GM21515 (cell line): Measurements from ENCODE around the gene NDEL1.
"Not testable (repeated sequence)": the region's sequence is repeated elsewhere in the genome, so short reads cannot be mapped to it uniquely, and the experiment has no call there.

ENCODE experiments used
- ATAC-seq: cut with Tn5 transposase; IDR thresholded peaks from one replicate; pipeline ENCODE4 v1.9.1; 2021; ENCODE audit not compliant: unreplicated experiment

The NDEL1 gene, protein sequence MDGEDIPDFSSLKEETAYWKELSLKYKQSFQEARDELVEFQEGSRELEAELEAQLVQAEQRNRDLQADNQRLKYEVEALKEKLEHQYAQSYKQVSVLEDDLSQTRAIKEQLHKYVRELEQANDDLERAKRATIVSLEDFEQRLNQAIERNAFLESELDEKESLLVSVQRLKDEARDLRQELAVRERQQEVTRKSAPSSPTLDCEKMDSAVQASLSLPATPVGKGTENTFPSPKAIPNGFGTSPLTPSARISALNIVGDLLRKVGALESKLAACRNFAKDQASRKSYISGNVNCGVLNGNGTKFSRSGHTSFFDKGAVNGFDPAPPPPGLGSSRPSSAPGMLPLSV

DNA sequence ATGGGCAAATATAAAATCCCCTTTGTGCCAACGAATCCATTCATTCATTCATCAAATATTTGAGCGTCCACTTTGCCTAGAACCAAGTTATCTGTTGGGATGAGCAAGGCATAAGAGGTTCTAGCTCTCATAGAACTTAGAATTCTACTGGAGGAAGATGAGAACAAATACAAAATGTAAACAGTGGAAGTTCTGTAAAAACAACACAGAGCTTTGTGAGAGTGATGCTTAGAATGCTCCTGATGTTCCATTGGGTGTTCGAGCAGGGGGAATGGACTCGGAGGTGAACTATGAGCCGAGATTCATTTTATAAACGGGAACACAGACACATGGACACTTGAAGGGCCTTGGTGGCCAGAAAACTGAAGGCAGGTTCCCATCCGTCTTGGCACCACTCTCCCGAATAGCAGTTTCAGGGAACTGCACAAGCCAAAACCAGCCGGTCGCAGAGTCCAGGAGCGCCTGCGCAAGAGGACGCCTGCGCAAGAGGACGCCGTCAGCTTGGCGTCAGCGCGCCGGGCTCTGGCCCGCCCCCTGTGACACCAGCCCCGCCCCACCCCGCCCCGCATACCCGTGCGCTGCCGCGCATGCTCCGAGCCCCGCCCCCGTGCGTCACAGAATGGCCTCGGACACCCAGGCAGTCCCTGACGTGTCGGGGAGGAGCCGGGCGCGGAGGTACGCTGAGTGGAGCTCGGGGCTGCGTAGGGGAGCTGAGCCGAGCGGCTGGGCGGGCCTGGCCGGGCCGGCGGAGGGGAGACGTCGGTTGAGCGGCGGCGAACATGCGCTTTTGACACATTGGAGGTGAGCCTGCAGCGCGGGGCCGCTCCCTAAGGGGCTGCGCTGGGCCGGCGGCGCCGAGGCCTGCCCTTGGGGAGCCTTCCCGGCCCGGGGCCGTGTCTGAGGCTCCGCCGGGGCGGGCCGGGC, at the start of gene NDEL1:
Gene NDEL1 (plus strand): TSS at position 640 of the 924 bp plus-strand sequence. CDS start 8,388 bp downstream, outside the sequence.
- peak; percentile 92 for ATAC-seq

DNA sequence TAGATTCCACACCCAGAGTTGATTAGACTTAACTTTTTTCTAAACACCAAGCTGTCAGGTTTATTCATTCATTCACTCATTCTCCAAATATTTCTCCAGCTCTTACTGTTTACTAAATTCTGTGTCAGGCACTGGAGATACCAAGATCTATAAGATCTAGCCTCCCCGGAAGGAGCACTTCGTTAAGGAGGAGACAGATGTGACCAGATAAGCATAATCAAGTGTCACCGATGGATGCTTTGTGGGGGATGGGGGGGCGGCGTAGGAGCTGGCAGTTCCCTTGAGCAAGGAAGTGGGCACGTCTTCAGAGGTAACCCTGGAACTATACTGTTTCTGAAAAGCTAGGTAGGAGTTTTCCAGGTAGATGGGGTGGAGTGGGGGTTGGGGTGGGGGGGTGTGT, 48.8 kb upstream of the NDEL1 start:
- ATAC-seq, result no peak

DNA sequence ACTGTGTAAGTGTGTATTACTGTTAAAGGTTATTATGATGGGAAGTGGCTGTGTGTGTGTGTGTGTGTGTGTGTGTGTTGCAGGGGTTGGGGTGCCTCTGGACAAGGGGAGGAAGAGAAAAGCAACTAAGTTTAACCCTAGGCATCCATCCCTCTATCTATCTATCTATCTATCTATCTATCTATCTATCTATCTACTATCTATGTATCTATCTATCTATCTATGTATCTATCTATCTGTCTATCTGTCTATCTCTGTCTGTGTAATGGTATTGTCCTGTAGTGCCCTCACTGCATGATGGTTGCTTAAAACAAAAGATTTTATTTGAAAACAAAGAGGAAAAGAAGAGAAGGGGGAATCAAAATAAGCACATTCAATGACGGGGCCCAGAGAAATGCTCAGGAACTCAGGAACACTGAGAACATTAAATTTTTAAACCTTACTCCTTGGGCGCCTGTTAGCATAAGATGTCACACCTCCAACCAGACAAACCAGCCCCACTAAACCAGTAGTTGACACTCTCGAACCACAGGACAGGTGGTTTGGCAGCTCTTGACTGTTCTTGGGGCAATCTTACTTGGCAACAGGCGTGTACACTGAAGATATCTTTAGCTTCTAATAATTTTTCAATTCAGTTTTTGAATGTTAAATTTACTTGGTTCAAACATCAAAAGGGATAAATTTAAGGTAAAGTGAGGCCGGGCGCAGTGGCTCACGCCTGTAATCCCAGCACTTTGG, 47.6 kb upstream of the NDEL1 start:
- ATAC-seq, result no peak

DNA sequence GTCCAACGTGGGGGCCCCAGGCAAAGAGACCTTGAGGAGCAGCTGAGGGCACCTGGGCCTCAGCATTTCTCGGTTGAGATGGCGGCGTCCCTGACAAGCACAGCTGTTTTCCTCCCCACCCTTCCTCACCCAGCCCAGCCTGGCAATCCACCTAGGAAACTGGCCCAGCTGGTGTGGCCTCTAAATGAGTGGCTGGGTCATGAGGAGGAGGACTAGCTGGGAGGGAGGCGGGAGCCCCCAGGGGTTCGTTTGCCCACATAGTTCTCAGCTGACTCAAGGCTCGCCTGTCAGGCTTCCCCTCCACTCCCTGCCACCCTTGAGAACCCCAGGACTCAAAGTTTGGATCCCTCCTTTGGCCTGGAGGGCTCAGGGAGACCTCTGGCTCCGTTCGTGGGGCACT, 44.0 kb upstream of the NDEL1 start:
- ATAC-seq, result no peak

DNA sequence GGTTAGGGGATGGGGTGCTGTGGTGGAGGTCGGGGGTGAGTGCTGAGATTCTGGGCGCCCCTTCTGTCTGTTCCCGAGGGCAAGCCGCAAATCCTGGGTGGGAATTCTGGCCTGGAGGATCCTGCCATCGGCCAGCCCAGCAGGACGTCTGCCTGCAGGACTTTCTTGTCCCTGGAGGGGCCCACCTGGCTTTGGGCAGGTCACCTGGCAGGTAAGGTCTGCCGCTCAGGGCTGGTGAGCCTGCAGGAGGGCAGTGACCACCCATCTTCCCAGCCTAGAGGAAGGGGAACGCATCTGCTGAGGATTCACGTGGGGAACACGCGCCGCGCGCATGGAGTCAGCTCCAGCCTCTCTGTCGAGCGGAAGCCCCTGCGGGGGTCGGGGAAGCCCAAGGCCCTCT, 43.4 kb upstream of the NDEL1 start:
- ATAC-seq, result no peak

DNA sequence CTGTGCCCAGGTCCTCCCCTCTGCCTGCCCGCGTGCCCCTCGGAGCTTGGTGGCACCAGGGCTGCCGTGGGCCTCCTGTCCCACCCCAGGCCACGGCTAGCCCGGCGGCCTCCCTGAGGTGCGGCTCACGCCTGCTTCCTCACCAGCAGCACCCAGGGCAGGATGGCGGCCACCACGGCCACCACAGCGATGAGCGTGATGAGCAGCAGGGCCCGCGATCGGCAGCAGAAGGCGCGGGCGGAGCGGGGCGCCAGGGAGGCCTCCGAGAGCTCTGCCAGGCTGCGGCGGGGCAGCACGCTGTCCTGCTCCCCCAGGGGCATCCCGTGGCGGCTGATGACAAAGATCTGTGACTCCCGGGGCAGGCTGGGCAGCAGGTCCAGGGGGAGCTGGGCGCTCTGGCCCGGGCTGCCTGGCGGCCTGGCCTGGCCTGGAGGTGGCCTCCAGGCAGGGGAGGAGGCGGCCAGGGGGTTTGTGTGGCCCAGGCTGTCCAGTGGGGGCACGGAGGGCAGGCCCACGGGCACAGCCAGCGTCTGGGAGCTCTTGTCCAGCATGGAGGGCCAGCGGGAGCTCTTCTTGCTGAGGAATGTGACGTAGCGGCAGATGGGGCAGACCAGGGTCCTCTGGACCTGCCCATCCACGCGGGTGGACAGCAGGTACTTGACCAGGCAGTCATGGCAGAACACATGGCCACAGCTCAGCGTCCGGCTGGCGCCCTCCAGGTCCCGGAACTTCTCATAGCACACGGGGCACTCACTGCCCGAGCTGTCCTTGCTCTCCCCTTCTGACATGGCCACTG, 42.8 kb upstream of the NDEL1 start:
- ATAC-seq, result no peak

DNA sequence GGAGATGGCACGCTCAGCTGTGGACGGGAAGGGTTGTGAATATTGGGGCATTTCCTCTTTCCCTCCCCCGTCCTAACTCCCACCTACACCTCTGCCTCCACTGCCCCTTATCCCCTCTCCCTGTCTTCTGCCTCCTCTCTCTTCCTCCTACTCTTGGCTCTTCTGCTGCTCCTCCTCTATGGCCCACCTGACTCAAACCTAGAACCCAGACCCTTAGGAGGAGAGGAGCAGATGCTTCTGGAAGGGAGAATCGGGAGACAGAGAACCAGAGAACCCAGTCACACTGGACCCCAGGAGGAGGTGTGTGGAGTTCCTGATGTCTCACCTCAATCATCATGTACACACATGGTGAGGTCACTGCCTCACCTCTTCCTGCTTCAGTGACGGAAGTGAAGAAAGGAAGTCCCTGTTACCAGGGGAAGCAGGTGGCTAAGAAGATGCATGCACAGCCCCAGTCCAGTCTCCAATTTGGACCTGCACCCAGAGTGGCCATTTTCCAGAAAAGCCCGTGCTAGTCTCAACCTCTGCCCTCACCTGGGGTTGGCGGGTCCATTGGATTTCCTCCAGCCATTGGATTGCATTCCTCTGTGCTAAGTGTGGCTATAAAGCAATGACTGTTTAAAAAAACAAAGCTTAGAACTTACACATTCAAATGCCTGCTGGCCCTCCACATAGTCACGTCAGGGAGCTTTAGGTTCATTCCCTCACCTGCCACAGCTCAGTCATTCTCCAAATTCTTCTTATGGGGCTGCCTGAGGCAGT, 42.0 kb upstream of the NDEL1 start:
- ATAC-seq, result no peak

DNA sequence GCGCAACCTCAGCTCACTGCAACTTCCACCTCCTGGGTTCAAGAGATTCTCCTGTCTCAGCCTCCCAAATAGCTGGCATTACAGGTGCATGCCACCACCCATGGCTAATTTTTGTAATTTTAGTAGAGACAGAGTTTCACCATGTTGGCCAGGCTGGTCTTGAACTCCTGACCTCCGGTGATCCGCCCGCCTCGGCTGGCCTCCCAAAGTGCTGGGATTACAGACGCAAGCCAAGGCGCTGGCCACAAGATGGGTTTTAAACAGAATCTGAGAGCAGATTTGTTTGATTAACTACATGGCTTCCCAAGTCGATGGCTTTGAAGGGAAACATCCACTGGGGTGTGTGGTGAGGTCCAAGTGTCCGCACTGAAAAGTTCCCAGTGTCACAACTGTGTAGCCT, 41.2 kb upstream of the NDEL1 start:
- not testable (repeated sequence) for ATAC-seq

DNA sequence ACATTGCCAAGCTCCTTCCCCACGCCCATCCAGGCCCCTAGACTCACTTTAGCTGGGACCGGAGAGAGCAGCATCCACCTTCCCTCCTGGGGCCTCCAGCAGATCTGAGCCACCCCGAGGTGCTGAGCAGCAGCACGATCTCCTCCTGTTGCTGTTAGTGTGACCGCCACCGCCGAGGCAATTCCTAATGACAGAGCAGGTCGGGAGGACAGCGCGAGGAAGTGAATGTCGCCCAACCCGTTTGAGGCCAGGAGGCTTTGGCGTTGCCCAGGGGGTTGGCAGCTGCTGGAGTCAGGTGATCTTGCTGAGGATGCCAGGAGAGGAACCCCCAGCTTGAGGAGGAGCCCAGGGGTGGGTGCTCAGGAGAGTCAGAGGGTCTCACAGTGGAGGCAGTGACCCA, 38.0 kb upstream of the NDEL1 start, which contains the start of gene RNF222:
Gene RNF222 (minus strand): TSS at position 192 of the 400 bp plus-strand sequence. CDS start 4,366 bp downstream, outside the sequence.
- ATAC-seq, result no peak

DNA sequence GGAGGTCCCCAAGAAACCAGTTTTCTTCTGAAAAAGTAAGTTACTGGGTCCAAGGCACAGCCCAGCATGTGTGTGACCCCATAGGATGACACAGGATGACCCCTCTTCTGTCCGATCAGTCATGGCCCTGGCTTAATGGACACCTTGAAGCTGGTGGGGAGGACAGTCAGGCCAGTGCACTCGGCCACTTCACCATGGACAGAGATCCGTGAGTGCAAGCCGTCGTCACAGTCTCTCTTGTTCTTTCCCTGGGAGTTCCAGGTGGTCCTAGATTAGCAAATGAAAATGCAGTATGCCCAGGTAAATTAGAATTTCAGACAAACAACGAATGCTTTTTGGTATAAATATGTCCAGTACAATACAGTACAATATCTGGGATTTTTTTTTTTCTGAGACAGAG, 36.7 kb upstream of the NDEL1 start:
- no peak for ATAC-seq

DNA sequence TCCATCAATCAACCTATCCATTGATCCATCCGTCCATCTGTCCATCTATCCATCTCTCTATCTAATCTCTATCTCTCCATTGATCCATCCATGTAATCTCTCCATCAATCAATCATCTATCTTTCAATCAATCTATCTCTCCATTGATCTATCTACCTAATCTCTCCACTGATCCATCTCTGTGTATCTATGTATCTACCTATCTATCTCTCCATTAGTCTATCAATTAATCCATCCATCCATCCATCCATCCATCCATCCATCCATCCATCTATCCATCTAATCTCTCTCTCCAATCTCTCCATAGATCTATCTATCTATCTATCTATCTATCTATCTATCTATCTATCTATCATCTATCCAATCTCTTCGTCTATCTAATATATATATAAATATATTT, 34.6 kb upstream of the NDEL1 start:
- no peak for ATAC-seq

DNA sequence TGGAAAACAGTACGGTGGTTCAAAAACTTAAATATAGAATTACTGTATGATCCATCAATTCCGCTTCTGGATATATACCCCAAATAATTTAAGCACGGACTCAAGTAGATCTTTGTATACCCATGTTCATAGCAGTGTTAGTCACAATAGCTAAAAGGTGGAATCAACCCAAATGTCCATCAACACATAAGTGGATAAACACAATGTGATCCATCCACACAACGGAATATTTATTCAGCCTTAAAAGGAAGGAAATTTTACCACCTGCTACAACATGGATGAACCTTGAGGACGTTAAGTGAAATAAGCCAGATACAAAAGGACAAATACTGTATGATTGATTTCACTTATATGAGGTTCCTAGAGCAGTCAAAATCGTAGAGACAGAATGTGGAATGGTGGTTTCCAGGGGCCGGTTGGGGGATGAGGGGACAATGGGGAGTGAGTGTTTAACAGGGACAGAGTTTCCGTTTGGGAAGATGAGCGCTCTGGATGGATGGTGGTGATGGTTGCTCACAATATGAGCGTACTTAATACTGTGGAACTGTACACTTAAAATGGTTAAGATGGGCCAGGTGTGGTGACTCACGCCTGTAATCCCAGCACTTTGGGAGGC, 32.7 kb upstream of the NDEL1 start:
- ATAC-seq, result no peak

DNA sequence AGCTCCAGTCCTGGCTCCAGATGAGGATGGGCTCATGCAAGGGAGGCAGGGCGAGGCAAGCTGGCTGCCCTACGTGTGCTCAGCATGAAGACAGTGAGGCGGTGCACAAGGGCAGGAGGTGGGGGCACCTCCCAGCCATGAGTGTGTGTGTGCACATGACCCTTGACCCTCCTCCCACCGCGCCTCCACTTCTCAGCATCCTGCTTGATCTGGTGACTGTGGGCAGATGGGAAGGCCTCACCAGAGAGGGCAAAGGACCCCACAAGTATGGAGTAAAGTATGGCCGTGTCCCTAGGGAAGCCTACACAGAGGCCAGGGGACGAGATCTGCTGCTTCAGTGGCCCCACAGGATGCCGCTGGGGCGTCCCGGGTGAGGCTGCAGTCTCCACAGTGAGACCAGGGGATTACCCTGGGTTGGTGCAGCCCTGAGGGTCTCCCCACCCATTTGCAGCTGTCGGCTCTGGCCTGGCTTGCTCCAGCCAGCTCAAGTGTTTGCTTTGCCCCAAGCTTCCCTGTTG, 30.1 kb upstream of the NDEL1 start:
- no peak for ATAC-seq

DNA sequence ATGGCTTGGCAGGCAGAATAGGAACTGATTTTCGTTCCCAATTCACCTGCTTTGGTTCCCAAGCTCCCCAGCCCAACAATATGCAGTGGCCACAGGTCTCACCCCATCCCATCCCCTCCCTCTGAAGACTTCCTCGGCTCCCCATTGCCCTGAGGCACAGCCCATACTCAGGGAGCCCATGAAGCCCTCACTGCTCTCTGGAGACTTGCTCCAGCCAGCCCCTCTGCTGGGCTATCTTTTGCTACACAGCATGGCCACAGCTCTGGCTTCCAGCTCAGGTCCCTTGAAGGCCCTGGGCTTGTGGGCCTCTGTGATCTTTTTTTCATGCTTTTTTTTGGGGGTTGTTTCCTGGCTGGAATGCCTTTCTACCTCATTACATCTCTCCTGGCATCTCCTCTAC, 29.5 kb upstream of the NDEL1 start:
- ATAC-seq, result no peak

DNA sequence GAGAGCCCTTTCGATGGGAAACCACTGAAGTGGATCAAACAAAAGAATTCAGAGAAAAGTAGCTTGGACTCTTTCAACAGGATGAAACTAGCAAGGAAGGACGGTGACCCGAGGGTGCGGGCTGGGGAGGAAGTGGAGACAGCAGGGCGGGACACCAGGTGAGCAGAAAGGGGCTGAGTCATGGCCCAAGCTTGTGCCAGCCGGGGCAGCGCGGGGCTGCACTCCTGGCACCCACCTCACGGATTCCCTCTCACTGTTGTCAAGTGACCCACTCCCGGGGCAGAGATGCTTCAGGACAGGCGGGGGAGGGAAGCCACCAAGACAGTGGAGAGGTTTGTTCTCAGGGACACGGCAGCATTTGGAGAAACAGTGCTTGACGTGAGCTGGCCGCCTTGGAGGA, 27.3 kb upstream of the NDEL1 start:
- no peak for ATAC-seq

DNA sequence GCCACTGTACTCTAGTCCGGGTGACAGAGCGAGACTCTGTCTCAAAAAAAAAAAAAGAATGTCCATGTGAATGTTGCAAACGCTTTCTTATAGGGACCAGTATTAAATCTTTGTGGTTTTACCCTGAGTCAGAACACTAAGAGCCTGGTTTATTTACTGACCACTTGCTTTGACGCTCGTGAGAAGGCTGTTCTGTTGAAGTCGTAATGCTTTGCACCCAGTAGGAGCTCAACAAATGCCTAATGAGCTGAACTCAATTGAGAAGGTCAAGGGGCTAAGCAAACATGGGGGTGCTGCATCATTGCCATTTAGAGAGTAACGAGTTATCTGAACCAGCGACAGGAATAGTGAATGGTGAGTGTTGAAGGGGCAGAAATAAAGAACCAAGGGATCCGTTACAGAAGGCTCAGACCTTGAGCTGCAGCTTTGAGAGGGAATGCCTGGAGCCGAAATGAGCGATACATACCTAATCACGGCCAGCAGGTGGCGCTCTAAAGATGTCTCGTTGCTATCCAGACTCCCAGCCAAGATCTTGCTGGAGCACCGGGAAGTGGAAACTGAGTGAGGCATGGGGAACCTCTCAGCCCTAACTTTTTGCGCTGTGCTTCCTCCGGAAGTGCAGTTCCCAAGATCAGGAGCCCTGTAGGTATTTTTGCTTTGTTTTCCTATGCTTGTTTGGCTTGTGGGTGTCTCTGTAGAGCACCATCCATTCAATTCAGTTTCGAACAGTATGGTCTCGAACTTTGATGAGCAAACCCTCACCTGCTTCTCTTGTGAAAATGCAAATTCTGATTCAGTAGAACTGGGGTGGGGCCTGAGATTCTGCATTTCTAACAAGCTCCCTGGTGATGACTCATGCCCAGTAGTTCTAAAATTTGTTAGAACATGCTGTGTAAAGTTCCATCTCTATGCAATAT, 25.5 kb upstream of the NDEL1 start:
- no peak for ATAC-seq

DNA sequence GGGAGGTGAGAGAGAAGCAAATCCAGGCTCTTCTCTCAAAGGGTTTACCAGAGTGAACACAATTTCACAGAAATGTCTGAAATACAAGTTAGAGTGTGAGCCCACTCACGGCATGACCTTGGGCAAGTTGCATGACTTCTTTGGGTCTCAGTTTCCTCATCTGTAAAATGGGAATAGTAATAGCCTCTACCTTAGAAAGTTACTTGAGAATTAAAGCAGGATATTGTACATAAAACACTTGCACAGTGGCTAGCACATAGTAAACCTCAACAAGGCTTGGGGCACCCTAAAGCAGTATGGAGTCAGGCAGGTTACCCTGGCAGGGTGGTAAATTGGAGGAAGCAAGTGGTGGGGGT, 24.8 kb upstream of the NDEL1 start:
- ATAC-seq, result no peak

DNA sequence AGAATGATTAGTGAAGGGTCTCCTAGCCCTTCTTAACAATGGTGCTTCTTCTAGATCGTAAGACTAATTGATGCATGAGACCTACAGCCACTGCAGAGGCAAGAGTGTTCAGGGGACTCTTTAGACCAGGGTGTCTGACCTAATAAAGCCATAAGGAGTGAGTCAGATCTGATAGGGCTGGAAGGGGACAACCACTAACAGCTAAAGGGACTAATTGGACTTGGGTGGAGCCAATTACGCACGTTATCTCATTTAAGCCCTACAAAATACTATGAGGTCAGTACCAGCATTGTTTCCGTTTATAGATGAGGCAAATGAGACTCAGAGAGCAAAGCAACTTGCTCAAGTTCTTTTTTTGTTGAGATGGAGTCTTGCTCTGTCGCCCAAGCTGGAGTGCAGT, 23.6 kb upstream of the NDEL1 start:
- no peak for ATAC-seq
